ENCODE data around the gene TSPAN4.

Gene TSPAN4

GRCh38 chr11:802018-802617, 40.5 kb upstream of the TSPAN4 start:
- DNase-seq (ENCODE audit: low spot score in 2 of 2) (no peak), ATAC-seq (no peak)
- Mint-ChIP-seq H3K9me3 (no peaks in the 10 kb centered on the region), H3K4me1 (peaks cover 10% of the 10 kb centered on the region), H3K36me3 (peaks cover 4% of the 10 kb centered on the region), H3K4me3 (no peak overlapping the region), H3K27ac (no peak overlapping the region)

GRCh38 chr11:802693-803466, 39.8 kb upstream of the TSPAN4 start:
- H3K4me3 Mint-ChIP-seq: peak overlapping the region; percentile 74
- H3K9me3 Mint-ChIP-seq: no peaks in the 10 kb centered on the region
- ATAC-seq (no peak), DNase-seq (ENCODE audit: low spot score in 2 of 2) (no peak)
- H3K36me3 Mint-ChIP-seq: no peaks in the 10 kb centered on the region
- H3K4me1 Mint-ChIP-seq: peaks cover 9% of the 10 kb centered on the region
- H3K27ac Mint-ChIP-seq: no peak overlapping the region

- no peak for DNase-seq (ENCODE audit: low spot score in 2 of 2)
- no peak overlapping the region for H3K27ac Mint-ChIP-seq
- peaks cover 12% of the 10 kb centered on the region for H3K4me1 Mint-ChIP-seq
- no peak for ATAC-seq
- peak overlapping the region; percentile 74 for H3K4me3 Mint-ChIP-seq
- no peaks in the 10 kb centered on the region for H3K36me3 Mint-ChIP-seq
- no peaks in the 10 kb centered on the region for H3K9me3 Mint-ChIP-seq
Measured at GRCh38 chr11:803467-803742, 39.2 kb upstream of the TSPAN4 start.

- DNase-seq (ENCODE audit: low spot score in 2 of 2): no peak
- Mint-ChIP-seq H3K4me3 (peak overlapping the region; percentile 74), H3K27ac (peak overlapping the region; percentile 23)
Measured at GRCh38 chr11:803770-804598, 38.7 kb upstream of the TSPAN4 start.

GRCh38 chr11:804599-804964, 38.1 kb upstream of the TSPAN4 start:
- Mint-ChIP-seq H3K27ac (peak overlapping the region; percentile 23), H3K36me3 (peaks cover 7% of the 10 kb centered on the region), H3K4me1 (peaks cover 12% of the 10 kb centered on the region), H3K4me3 (peak overlapping the region; percentile 74), H3K9me3 (no peaks in the 10 kb centered on the region)
- no peak for DNase-seq (ENCODE audit: low spot score in 2 of 2)
- no peak for ATAC-seq

More at GRCh38 chr11:803770-804598, 38.7 kb upstream of the TSPAN4 start:
- H3K36me3 Mint-ChIP-seq: peaks cover under 1% of the 10 kb centered on the region
- H3K9me3 Mint-ChIP-seq: no peaks in the 10 kb centered on the region
- H3K4me1 Mint-ChIP-seq: peaks cover 12% of the 10 kb centered on the region
- ATAC-seq: no peak

- Mint-ChIP-seq H3K27ac (peak overlapping the region; percentile 97), H3K4me3 (peak overlapping the region; percentile 91), H3K4me1 (peaks cover 36% of the 10 kb centered on the region), H3K36me3 (peaks cover 47% of the 10 kb centered on the region), H3K9me3 (no peaks in the 10 kb centered on the region)
- ATAC-seq (no peak), DNase-seq (ENCODE audit: low spot score in 2 of 2) (no peak)
Measured at GRCh38 chr11:808427-809286, 34.0 kb upstream of the TSPAN4 start.

- ATAC-seq (peak; percentile 87), DNase-seq (ENCODE audit: low spot score in 2 of 2) (peak; percentile 99)
- Mint-ChIP-seq H3K4me3 (peak within 1 kb of the TSS; percentile 91), H3K9me3 (no peaks in the 10 kb centered on the region), H3K36me3 (peaks cover 56% of the 10 kb centered on the region), H3K27ac (peak within 1 kb of the TSS; percentile 97), H3K4me1 (peaks cover 32% of the 10 kb centered on the region)
Measured at GRCh38 chr11:809287-810039, 33.2 kb upstream of the TSPAN4 start, which contains the start of gene RPLP2. TSS of gene RPLP2 (plus strand) at chr11:809967. CDS start at chr11:810235, 268 bp downstream.

- H3K36me3 Mint-ChIP-seq: peaks cover 62% of the 10 kb centered on the region
- DNase-seq (ENCODE audit: low spot score in 2 of 2) (no peak), ATAC-seq (peak; percentile 2)
- H3K4me3 Mint-ChIP-seq: peak overlapping the region; percentile 91
- no peaks in the 10 kb centered on the region for H3K9me3 Mint-ChIP-seq
- H3K4me1 Mint-ChIP-seq: peaks cover 30% of the 10 kb centered on the region
- H3K27ac Mint-ChIP-seq: peak overlapping the region; percentile 97
Measured at GRCh38 chr11:810040-810567, 32.5 kb upstream of the TSPAN4 start.

GRCh38 chr11:811446-812245, 31.0 kb upstream of the TSPAN4 start:
- DNase-seq (ENCODE audit: low spot score in 2 of 2) (no peak), ATAC-seq (no peak)
- H3K27ac Mint-ChIP-seq: peak overlapping the region; percentile 97
- H3K4me3 Mint-ChIP-seq: peak overlapping the region; percentile 91
- peaks cover 67% of the 10 kb centered on the region for H3K36me3 Mint-ChIP-seq
- H3K4me1 Mint-ChIP-seq: peaks cover 30% of the 10 kb centered on the region
- no peaks in the 10 kb centered on the region for H3K9me3 Mint-ChIP-seq

- Mint-ChIP-seq H3K4me3 (peak overlapping the region; percentile 91), H3K9me3 (no peaks in the 10 kb centered on the region), H3K36me3 (peaks cover 67% of the 10 kb centered on the region), H3K27ac (peak overlapping the region; percentile 97), H3K4me1 (peaks cover 30% of the 10 kb centered on the region)
- DNase-seq (ENCODE audit: low spot score in 2 of 2) (no peak), ATAC-seq (no peak)
Measured at GRCh38 chr11:812390-812789, 30.3 kb upstream of the TSPAN4 start.

GRCh38 chr11:813072-813455, 29.6 kb upstream of the TSPAN4 start:
- peaks cover 25% of the 10 kb centered on the region for H3K4me1 Mint-ChIP-seq
- H3K9me3 Mint-ChIP-seq: no peaks in the 10 kb centered on the region
- no peak for DNase-seq (ENCODE audit: low spot score in 2 of 2)
- no peak for ATAC-seq
- peak overlapping the region; percentile 97 for H3K27ac Mint-ChIP-seq
- no peak overlapping the region for H3K4me3 Mint-ChIP-seq
- peaks cover 67% of the 10 kb centered on the region for H3K36me3 Mint-ChIP-seq

GRCh38 chr11:813456-814096, 29.1 kb upstream of the TSPAN4 start:
- H3K27ac Mint-ChIP-seq: peak overlapping the region; percentile 97
- H3K9me3 Mint-ChIP-seq: no peaks in the 10 kb centered on the region
- no peak overlapping the region for H3K4me3 Mint-ChIP-seq
- ATAC-seq: no peak
- no peak for DNase-seq (ENCODE audit: low spot score in 2 of 2)
- peaks cover 67% of the 10 kb centered on the region for H3K36me3 Mint-ChIP-seq
- peaks cover 26% of the 10 kb centered on the region for H3K4me1 Mint-ChIP-seq

All from stimulated activated effector memory CD8-positive, alpha-beta T cell treated with anti-CD3 and anti-CD28 coated beads, Interleukin-12 subunit alpha, Interleukin-12 subunit beta, amount 100 ng/mL, for 72 hours (primary cell).